Muscle of arm (tissue), 12 donors: ENCODE results near the gene ERO1A. TPM values are rescaled to one million over a fixed set of nuclear protein-coding genes. Genes with fewer than 3 reads are reported as not detected.

Source experiments
- DNase-seq: peaks from one replicate; pipeline ENCODE4 v3.0.0-alpha.2; 2013
- polyA plus RNA-seq, 12 donors: library from polyadenylated mRNA; unstranded; fragments of 120-200 nt; gene quantifications; one replicate each; pipeline ENCODE4 v1.2.1, GENCODE V29; 2013; ENCODE audit not compliant: insufficient read length in 12 of 12

ERO1A gene
- polyA plus RNA-seq, 12 donors, result 10.5 to 24.8 (median 19.4) TPM; not detected in 1

GRCh38 chr14:52703225-52703624 is 7.9 kb upstream of the ERO1A start:
- DNase-seq, result no peak

GRCh38 chr14:52701223-52701622 is 5.9 kb upstream of the ERO1A start:
- DNase-seq, result no peak

- no peak for DNase-seq
Measured at GRCh38 chr14:52700701-52701172, 5.4 kb upstream of the ERO1A start.

DNA sequence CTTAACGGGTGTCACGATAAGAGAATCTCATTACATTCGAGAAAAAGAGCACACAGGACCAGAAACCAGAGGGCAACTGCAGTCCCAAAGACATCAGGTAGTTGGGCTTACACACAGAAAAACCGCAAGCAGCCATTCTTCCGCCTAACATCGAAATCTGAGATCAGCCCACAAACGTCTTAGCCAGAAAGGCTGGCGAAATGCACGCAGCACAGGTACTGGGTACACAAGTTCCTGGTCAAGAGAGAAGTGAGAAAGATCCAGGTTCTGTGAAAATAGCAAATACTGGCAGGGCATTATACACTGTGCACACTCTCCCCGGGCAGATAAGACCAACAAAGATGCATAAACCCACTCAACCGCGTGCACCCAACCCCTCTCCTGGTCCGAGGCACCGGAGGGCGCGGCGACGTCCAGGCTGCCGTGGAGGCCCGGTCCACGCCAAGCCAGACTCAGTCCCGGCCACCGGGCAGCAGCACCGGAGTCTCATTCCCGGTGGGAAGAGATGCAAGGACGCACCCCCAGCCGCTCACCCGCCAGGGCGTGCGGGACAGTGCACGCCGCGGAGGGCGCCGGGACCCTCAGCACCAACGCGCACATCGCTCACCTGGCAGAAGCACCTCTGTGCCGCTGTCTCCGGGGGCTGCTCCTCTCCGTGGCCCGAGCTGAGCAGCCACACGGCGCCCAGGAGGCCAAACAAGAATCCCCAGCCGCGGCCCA is 437 bp downstream of the ERO1A start:
- DNase-seq, result peak; percentile 35

GRCh38 chr14:52693532-52693931 is 1.8 kb downstream of the ERO1A start:
- no peak for DNase-seq

DNA sequence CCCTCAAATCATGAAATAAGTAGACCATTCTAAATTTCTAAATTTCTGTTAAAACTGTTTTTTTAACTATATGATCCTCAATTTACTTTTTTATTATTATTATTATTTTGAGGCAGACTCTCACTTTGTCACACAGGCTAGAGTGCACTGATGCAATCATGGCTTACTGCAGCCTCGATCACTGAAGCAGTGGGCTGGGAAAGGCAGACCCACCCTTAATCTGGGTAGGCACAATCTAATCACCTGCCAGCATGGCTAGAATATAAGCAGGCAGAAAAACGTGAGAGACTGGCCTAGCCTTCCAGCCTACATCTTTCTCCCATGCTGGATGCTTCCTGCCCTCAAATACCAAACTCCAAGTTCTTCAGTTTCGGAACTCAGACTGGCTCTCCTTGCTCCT is 2.3 kb downstream of the ERO1A start:
- DNase-seq, result no peak

DNA sequence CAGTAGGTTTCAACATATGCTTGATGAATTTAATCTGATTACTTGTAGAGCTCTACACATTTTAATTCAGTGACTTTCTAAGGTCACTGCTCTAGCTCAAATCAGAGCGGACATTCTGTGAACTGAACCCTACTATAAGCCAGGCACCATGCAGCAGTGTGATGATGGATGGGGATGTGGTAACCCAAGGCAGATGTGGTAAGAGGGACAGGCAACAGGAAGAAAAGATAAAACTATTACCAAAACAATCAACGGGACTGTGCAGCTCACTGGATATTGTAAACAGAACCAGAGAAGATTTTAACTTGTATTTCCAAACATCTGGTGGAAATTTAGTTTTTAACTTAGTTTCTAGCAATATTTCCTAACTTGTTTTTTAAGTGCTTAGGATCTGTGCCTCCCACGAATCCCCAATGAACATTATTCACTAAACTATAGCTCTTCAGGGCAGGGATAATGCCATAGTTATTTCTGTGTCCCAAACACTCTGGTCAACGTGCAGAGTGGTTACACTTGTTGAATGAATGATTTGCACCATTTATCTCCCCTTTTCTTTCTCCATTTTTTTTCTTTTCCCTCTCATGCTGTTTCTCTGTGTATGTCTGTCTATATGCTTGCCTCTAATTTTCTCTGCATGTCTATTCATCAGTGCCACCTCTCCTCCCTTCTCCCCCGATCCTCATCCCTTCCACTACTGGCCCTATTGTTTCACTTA is 3.0 kb downstream of the ERO1A start:
- no peak for DNase-seq

- no peak for DNase-seq
Measured at GRCh38 chr14:52690983-52691760, 4.2 kb downstream of the ERO1A start.

DNA sequence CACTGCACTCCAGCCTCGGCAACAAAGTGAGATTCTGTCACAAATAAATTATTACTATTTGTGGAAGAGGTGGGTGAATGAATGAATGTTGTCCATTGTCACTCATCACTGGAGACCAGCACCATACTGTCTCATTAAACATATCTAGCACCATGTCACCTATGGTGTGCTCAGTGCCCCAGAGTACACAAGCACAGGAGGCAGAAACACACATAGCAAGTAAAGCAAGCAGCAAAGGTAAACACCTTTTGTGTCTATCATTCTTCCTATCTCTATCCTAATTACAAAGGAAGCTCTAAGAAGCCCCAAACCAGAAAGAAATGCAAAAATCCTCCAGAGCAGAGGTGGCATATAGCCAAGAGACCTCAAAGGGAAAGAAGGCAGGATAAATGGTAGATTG is 9.2 kb downstream of the ERO1A start:
- no peak for DNase-seq

DNA sequence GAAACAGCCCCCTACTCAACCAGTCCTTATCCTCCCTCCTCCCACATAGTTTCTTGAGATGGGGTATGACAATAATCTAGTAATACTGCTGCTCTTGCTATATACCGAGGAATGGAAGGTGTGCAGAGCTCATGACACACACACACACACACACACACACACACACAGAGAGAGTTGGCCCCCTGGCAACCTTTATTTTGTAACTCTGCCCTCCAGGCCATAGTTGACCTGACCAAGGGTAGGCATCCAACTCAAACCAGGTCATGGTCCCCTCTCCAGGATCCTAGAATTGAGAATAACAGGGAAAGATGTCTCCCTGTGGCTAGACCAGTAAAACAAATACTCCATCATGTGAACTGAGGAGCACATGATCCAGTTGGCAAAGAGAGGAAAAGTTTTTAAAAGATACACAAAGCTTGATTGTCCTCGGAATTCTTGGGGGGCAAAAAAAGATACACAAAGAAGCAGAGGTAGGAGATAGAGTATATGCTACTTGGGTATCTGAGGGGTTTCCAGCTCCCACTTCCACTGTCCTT is 11.3 kb downstream of the ERO1A start:
- no peak for DNase-seq

DNA sequence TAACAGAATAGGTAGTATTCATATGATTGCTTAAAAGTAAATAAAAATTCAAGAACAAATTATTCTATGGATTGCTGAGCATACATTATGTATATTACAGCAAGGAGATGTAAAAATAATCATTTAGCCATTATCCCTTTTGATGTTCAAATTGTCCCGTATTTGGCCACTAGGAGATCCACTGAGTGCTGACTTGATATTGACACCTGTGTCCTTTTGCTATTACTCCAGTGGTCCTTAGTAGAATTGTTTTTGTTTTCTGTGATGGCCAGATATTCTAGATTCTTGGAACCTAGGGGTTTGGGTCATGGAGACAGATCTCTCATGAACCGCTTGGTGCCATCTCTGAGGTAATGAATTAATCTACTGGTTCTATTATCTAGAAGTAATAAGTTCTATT is 16.8 kb downstream of the ERO1A start:
- DNase-seq, result no peak

- DNase-seq, result no peak
Measured at GRCh38 chr14:52663850-52664249, 31.5 kb downstream of the ERO1A start.

GRCh38 chr14:52661314-52661713 is 34.0 kb downstream of the ERO1A start:
- DNase-seq, result no peak

DNA sequence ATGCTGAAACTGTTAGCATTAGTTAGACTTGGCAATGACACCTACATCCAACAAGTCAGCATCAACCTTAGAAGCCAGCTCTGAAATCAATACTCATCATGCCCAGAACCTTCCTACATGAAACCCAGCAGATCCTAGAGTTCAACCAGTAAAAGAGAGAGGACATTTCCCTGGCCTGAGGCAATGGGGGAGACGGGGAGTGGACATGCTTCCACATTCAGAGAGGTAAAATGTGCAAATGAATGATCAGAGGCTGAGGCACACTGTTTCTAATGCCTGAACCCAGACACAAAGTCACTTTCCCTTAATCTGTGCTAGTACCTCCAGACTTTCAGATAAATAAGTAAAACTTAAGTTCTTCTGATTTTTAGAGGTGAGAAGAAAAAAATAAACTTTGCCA is 34.5 kb downstream of the ERO1A start:
- no peak for DNase-seq

GRCh38 chr14:52660325-52660724 is 35.0 kb downstream of the ERO1A start:
- DNase-seq, result no peak

DNA sequence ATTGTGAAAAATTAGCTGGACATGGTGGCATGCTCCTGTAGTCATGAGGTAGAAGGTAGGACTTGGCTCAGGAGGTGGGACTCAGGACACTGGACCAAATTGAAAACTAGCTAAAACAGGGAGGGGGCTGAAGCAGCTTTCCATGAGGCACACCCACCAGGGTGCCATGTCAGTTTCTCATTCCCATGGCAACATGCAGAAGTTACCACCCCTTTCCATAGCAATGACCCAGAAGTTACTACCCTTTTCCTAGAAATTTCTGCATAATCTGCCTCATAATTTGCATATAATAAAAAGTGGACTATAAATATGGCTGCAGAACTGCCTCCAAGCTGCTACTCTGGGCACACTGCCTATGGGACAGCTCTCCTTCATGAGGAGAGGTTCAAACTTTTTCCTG is 38.5 kb downstream of the ERO1A start:
- DNase-seq, result no peak

GRCh38 chr14:52650774-52651173 is 44.6 kb downstream of the ERO1A start:
- no peak for DNase-seq

DNA sequence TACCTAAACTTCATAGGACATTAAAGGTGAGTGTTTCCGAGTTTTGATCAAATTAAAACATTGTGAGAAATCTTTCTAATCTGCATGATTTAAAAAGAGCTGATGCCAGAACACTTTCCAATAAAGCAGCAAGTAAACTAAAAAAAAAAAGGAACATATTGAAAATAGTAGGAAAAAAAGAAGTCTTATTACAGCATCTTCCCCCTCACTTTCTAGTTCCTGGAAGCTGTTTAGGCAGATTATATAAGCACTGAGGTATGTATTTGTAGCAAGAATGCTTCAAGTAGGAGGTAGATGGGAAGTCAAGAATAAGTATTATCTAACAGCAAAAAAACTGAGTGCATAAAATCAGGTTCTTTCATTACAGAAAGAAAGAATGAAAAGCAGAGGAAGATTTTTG is 45.8 kb downstream of the ERO1A start:
- DNase-seq, result no peak

DNA sequence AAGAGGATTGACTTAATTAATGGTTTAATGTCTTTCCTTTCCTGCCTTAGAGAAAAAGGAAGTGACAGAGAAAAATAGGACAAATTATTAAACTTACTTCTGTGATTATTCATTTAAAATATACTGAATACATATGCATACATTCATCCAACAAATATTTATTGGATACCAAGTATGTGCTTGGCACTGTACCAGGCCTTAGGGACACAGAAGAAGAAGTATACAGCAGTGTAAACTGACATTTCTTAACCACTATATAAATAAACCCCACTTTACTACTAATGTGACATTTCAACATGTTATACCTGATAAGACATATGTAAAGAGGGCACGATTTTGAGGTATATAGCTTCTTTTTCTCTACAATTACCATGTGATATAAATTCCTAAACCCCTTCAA is 53.6 kb downstream of the ERO1A start:
- DNase-seq, result no peak

GRCh38 chr14:52640137-52640536 is 55.2 kb downstream of the ERO1A start:
- no peak for DNase-seq

DNA sequence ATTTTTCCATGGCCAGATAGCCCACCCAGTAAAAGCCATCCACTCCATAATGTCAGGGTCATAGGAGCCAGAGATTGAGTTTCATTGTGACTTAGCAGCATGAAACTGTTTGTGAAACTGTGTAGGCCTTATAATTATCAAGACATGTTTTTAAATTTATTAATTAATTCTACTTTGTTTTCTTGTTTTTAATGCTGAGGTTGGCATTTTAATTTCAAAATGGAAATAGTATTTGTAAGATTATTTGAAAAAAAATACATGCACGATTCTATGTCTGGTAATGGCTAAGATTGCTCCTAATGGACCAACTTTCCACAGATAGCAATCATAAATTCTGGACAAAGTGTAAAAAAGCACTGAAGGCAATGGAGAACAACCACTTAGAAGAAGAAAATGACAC is 75.7 kb downstream of the ERO1A start:
- no peak for DNase-seq

DNA sequence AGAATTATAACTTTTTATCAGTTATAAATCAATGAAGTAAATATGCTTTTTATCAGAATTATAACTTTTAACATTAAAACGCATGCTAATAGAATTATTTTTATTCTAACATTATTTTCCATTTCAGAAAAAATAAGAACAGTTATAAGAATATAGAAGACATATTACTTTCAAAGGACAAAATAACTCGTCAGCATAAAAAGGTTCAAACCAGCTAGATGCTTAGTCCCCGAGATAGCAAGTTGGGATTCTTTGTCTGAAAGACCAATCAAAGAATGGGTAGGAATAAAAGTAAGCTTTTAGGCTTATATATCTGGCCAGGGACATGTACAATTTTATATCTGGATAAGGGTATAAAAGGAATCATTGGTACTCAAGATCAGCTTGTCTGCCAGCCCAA is 76.8 kb downstream of the ERO1A start:
- DNase-seq, result no peak

GRCh38 chr14:52610187-52610586 is 85.2 kb downstream of the ERO1A start:
- DNase-seq, result no peak
